NCI-H2029 (cell line): ENCODE measurements around the gene PDIA5.
A peak's percentile ranks its signal among the peaks of the same experiment; 100 is the strongest.

Experiments
- DNase-seq: peaks from one replicate; lab custom pipeline; 2025; lab: John Stamatoyannopoulos, UW

Gene PDIA5

GRCh38 chr3:123071581-123071980, 4.8 kb downstream of the PDIA5 start:
- DNase-seq, result no peak

- no peak for DNase-seq
These were observed 5.3 kb downstream of the PDIA5 start for GRCh38 chr3:123072152-123072551.

GRCh38 chr3:123072564-123072963, 5.7 kb downstream of the PDIA5 start:
- DNase-seq, result no peak

GRCh38 chr3:123075359-123075758, 8.5 kb downstream of the PDIA5 start:
- DNase-seq, result no peak

GRCh38 chr3:123076112-123076495, 9.3 kb downstream of the PDIA5 start:
- no peak for DNase-seq

- DNase-seq, result peak; percentile 71
These were observed 9.9 kb downstream of the PDIA5 start for GRCh38 chr3:123076496-123077418.

- no peak for DNase-seq
These were observed 11.3 kb downstream of the PDIA5 start for GRCh38 chr3:123078101-123078500.

- no peak for DNase-seq
These were observed 14.2 kb downstream of the PDIA5 start for GRCh38 chr3:123080864-123081562.

- no peak for DNase-seq
These were observed 15.0 kb downstream of the PDIA5 start for GRCh38 chr3:123081718-123082369.

GRCh38 chr3:123082370-123083065, 15.7 kb downstream of the PDIA5 start:
- DNase-seq, result no peak

- DNase-seq, result no peak
These were observed 16.7 kb downstream of the PDIA5 start for GRCh38 chr3:123083383-123084124.

- DNase-seq, result no peak
These were observed 17.4 kb downstream of the PDIA5 start for GRCh38 chr3:123084192-123084591.

- DNase-seq, result no peak
These were observed 18.0 kb downstream of the PDIA5 start for GRCh38 chr3:123084738-123085237.

- no peak for DNase-seq
These were observed 18.6 kb downstream of the PDIA5 start for GRCh38 chr3:123085293-123085931.

GRCh38 chr3:123085932-123086627, 19.3 kb downstream of the PDIA5 start:
- no peak for DNase-seq

- no peak for DNase-seq
These were observed 21.6 kb downstream of the PDIA5 start for GRCh38 chr3:123088387-123088786.

- DNase-seq, result no peak
These were observed 22.9 kb downstream of the PDIA5 start for GRCh38 chr3:123089611-123090331.

- no peak for DNase-seq
These were observed 24.1 kb downstream of the PDIA5 start for GRCh38 chr3:123090728-123091531.

- no peak for DNase-seq
These were observed 25.4 kb downstream of the PDIA5 start for GRCh38 chr3:123092243-123092642.
